GM23338 (cell line): Measurements from ENCODE around the gene SCIMP. TPM values are rescaled to one million over a fixed set of nuclear protein-coding genes. Genes with fewer than 3 reads are reported as not detected.

Source experiments
- ATAC-seq: fragments of 200-7000 bp; cut with Tn5 transposase; 3 replicates; pipeline ENCODE4 v1.9.1; 2020
- DNase-seq: peaks from one replicate; pipeline ENCODE4 v3.0.0-alpha.2; 2015; ENCODE audit warnings: low spot score
- H2AFZ ChIP-seq: fragments of 200-600 bp; sonication (generic); 2 replicates; pipeline ENCODE4 v1.8.0; 2016; ENCODE audit warnings: antibody characterized with exemption, mild to moderate bottlenecking, moderate library complexity
- H3F3A ChIP-seq: fragments of 200-600 bp; sonication (generic); replicated peaks from 2 replicates; pipeline ENCODE4 v1.8.0; 2017; ENCODE audit warnings: antibody characterized with exemption, mixed run types, low read depth
- H3K27ac ChIP-seq: fragments of 200-600 bp; sonication (generic); 2 replicates; pipeline ENCODE4 v1.6.1; 2016; ENCODE audit warnings: low read depth
- H3K27me3 ChIP-seq: fragments of 200-600 bp; sonication (generic); 2 replicates; pipeline ENCODE4 v1.8.0; 2016; ENCODE audit warnings: mild to moderate bottlenecking, mixed run types, moderate library complexity; ENCODE audit not compliant: insufficient read depth
- H3K36me3 ChIP-seq: fragments of 200-600 bp; sonication (generic); 2 replicates; pipeline ENCODE4 v1.8.0; 2016; ENCODE audit warnings: mild to moderate bottlenecking; ENCODE audit not compliant: insufficient read depth
- H3K4me1 ChIP-seq: fragments of 200-600 bp; sonication (generic); 2 replicates; pipeline ENCODE4 v1.8.0; 2016; ENCODE audit warnings: mild to moderate bottlenecking, moderate library complexity; ENCODE audit not compliant: insufficient read depth
- H3K4me2 ChIP-seq: fragments of 200-600 bp; sonication (generic); 2 replicates; pipeline ENCODE4 v1.7.1; 2017; ENCODE audit warnings: mixed run types
- H3K4me3 ChIP-seq: fragments of 200-600 bp; sonication (generic); 2 replicates; pipeline ENCODE4 v1.6.1; 2016; ENCODE audit warnings: mixed run types
- H3K79me2 ChIP-seq: fragments of 200-600 bp; sonication (generic); replicated peaks from 2 replicates; pipeline ENCODE4 v1.8.0; 2017; ENCODE audit warnings: mild to moderate bottlenecking; ENCODE audit not compliant: insufficient read depth
- H3K9me2 ChIP-seq: fragments of 200-600 bp; sonication (generic); 2 replicates; pipeline ENCODE4 v1.8.0; 2017; ENCODE audit not compliant: insufficient read depth
- H4K20me1 ChIP-seq: fragments of 200-600 bp; sonication (generic); replicated peaks from 2 replicates; pipeline ENCODE4 v1.8.0; 2017; ENCODE audit warnings: mild to moderate bottlenecking; ENCODE audit not compliant: insufficient read depth
- H3K27ac Mint-ChIP-seq: 2 replicates; pipeline ENCODE4 v1.8.0; 2020; ENCODE audit warnings: inconsistent platforms, mild to moderate bottlenecking, moderate library complexity, mixed read lengths
- H3K27me3 Mint-ChIP-seq: 3 replicates; pipeline ENCODE4 v1.8.0; 2022; ENCODE audit warnings: low read depth, mild to moderate bottlenecking, moderate library complexity, mixed read lengths, inconsistent platforms; ENCODE audit not compliant: insufficient read depth, poor library complexity
- H3K36me3 Mint-ChIP-seq: 3 replicates; pipeline ENCODE4 v1.8.0; 2021; ENCODE audit warnings: low read depth, mild to moderate bottlenecking, inconsistent platforms, moderate library complexity, mixed read lengths
- H3K4me1 Mint-ChIP-seq: 3 replicates; pipeline ENCODE4 v1.8.0; 2020; ENCODE audit warnings: mild to moderate bottlenecking, inconsistent platforms, mixed read lengths
- H3K4me3 Mint-ChIP-seq: 3 replicates; pipeline ENCODE4 v1.8.0; 2021; ENCODE audit warnings: moderate library complexity, mild to moderate bottlenecking, inconsistent platforms, mixed read lengths
- H3K9me3 Mint-ChIP-seq: 3 replicates; pipeline ENCODE4 v1.8.0; 2020; ENCODE audit warnings: moderate library complexity, mild to moderate bottlenecking, inconsistent platforms, mixed read lengths
- CREB1 ChIP-seq: fragments of 250-450 bp; sonication (Bioruptor Pico); IDR thresholded peaks from 2 replicates; pipeline ENCODE4 v1.5.0; 2020; ENCODE audit warnings: low read depth, mild to moderate bottlenecking, moderate library complexity
- ETS1 ChIP-seq: IDR thresholded peaks from 2 replicates; pipeline ENCODE4 v1.6.1; 2016; ENCODE audit warnings: antibody characterized with exemption
- EZH2 ChIP-seq: fragments of 200-600 bp; sonication (generic); IDR thresholded peaks from one replicate; pipeline ENCODE4 v1.8.0; 2017; ENCODE audit warnings: antibody characterized with exemption, mild to moderate bottlenecking, low read depth; ENCODE audit not compliant: unreplicated experiment
- EZH2phosphoT487 ChIP-seq: fragments of 200-600 bp; sonication (generic); IDR thresholded peaks from one replicate; pipeline ENCODE4 v1.8.1; 2018; ENCODE audit warnings: antibody characterized with exemption; ENCODE audit not compliant: unreplicated experiment
- JUNB ChIP-seq: IDR thresholded peaks from one replicate; pipeline ENCODE4 v1.6.1; 2016; ENCODE audit warnings: antibody characterized with exemption; ENCODE audit not compliant: unreplicated experiment
- NANOG ChIP-seq: IDR thresholded peaks from 2 replicates; pipeline ENCODE4 v1.6.1; 2016; ENCODE audit warnings: antibody characterized with exemption, borderline replicate concordance
- POLR2AphosphoS5 ChIP-seq: IDR thresholded peaks from 2 replicates; pipeline ENCODE4 v1.6.1; 2016; ENCODE audit warnings: antibody characterized with exemption, low read depth
- REST ChIP-seq: IDR thresholded peaks from one replicate; pipeline ENCODE4 v1.6.1; 2018; ENCODE audit warnings: antibody characterized with exemption; ENCODE audit not compliant: unreplicated experiment
- STAT1 ChIP-seq: IDR thresholded peaks from one replicate; pipeline ENCODE4 v1.6.1; 2016; ENCODE audit warnings: antibody characterized with exemption; ENCODE audit not compliant: unreplicated experiment
- ZNF114 ChIP-seq: fragments of 250-450 bp; sonication (Bioruptor Pico); IDR thresholded peaks from 2 replicates; pipeline ENCODE4 v1.5.0; 2020; ENCODE audit warnings: mild to moderate bottlenecking, moderate library complexity
- ZNF331 ChIP-seq: fragments of 250-450 bp; sonication (Bioruptor Pico); IDR thresholded peaks from 2 replicates; pipeline ENCODE4 v1.5.0; 2020; ENCODE audit warnings: low read depth, mild to moderate bottlenecking, moderate library complexity
- ZNF462 ChIP-seq: fragments of 250-450 bp; sonication (Bioruptor Pico); IDR thresholded peaks from 2 replicates; pipeline ENCODE4 v1.5.0; 2020; ENCODE audit warnings: mild to moderate bottlenecking, moderate library complexity
- polyA plus RNA-seq: library from polyadenylated mRNA; unstranded; fragments of >200 nt; fragmentation: Nextera tagmentation; extraction: Ambion mirVana; gene quantifications from 2 replicates; pipeline ENCODE4 v1.2.1, GENCODE V29; 2016
- total RNA-seq: library from RNA; depleted of rRNA; stranded (reverse); fragments of >200 nt; shearing (Covaris generic); gene quantifications from 2 replicates; pipeline ENCODE4 v1.2.3, GENCODE V29; 2014
- TF ChIP-seq, protein P1 (sequence below), 2 experiments: fragments of 200-600 bp in 1 of 2; sonication (generic) in 1 of 2; conservative IDR thresholded peaks; 2 replicates each; pipeline versions ENCODE4 v1.5.1 to v1.6.1; 2016 to 2017; ENCODE audit warnings: antibody characterized with exemption in 2 of 2, low read depth in 2 of 2, mild to moderate bottlenecking in 2 of 2, moderate library complexity in 1 of 2

Gene SCIMP
- total and polyA plus RNA-seq, 2 experiments from 2014 or later, result 0.36 TPM; not detected in 1

GRCh38 chr17:5182597-5183409 lies 51.9 kb downstream of the SCIMP start:
- Mint-ChIP-seq H3K36me3 (peaks cover 98% of the 10 kb centered on the region), H3K4me3 (no peak overlapping the region), H3K27ac (no peak overlapping the region), H3K4me1 (no peaks in the 10 kb centered on the region), H3K9me3 (peaks cover 100% of the 10 kb centered on the region), H3K27me3 (peaks cover 36% of the 10 kb centered on the region)
- ATAC-seq, result no peak
- Histone ChIP-seq H3K27ac (no peak overlapping the region), H3K4me1 (no peaks in the 10 kb centered on the region), H3K9me2 (no peaks in the 10 kb centered on the region), H3K4me2 (no peak overlapping the region), H3K79me2 (no peaks in the 10 kb centered on the region), H3K27me3 (peaks cover 5% of the 10 kb centered on the region; the same call in 1 of the 2 replicates), H4K20me1 (no peaks in the 10 kb centered on the region), H2AFZ (no peak overlapping the region), H3K4me3 (peak overlapping the region; percentile 35; the same call in 1 of the 2 replicates), H3F3A (peaks cover 36% of the 10 kb centered on the region), H3K36me3 (peaks cover 69% of the 10 kb centered on the region)
- TF ChIP-seq ZNF114 (CRISPR knock-in tag) (no peak), EZH2phosphoT487 (no peak), NANOG (no peak), JUNB (no peak), REST (no peak), ETS1 (no peak), STAT1 (no peak), CREB1 (CRISPR knock-in tag) (no peak), POLR2AphosphoS5 (no peak), ZNF331 (CRISPR knock-in tag) (no peak), EZH2 (no peak), ZNF462 (CRISPR knock-in tag) (no peak)
- TF ChIP-seq, protein P1, sequence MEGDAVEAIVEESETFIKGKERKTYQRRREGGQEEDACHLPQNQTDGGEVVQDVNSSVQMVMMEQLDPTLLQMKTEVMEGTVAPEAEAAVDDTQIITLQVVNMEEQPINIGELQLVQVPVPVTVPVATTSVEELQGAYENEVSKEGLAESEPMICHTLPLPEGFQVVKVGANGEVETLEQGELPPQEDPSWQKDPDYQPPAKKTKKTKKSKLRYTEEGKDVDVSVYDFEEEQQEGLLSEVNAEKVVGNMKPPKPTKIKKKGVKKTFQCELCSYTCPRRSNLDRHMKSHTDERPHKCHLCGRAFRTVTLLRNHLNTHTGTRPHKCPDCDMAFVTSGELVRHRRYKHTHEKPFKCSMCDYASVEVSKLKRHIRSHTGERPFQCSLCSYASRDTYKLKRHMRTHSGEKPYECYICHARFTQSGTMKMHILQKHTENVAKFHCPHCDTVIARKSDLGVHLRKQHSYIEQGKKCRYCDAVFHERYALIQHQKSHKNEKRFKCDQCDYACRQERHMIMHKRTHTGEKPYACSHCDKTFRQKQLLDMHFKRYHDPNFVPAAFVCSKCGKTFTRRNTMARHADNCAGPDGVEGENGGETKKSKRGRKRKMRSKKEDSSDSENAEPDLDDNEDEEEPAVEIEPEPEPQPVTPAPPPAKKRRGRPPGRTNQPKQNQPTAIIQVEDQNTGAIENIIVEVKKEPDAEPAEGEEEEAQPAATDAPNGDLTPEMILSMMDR (conservative IDR thresholded peaks at IDR 0.05; ENCODE audit: low read depth in 2 of 2), result no peak
- peak; percentile 5 for DNase-seq
